Right hindlimb (tissue), 1 donor: ENCODE data around the gene ATP10A.
A peak's percentile ranks its signal among the peaks of the same experiment; 100 is the strongest.
"Not testable (repeated sequence)": the region's sequence is repeated elsewhere in the genome, so short reads cannot be mapped to it uniquely, and the experiment has no call there.

ENCODE experiments used
- DNase-seq: peaks from one replicate; pipeline ENCODE4 v3.0.0-alpha.2; 2018

ATP10A gene

DNA sequence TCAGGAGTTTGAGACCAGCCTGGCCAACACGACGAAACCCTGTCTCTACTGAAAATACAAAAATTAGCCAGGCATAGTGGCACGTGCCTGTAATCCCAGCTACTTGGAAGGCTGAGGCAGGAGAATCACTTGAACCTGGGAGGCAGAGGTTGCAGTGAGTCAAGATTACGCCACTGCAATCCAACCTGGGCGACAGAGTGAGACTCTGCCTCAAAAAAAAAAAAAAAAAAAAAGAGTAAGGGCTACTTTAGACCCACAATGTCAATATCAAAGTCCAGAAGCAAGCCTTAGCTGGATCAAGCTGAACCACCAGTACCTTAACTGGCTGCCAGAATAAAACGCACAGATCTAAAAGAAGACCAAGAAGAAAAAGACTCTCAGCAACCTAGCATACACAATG lies 17.8 kb upstream of the ATP10A start:
- DNase-seq = not testable (repeated sequence)

DNA sequence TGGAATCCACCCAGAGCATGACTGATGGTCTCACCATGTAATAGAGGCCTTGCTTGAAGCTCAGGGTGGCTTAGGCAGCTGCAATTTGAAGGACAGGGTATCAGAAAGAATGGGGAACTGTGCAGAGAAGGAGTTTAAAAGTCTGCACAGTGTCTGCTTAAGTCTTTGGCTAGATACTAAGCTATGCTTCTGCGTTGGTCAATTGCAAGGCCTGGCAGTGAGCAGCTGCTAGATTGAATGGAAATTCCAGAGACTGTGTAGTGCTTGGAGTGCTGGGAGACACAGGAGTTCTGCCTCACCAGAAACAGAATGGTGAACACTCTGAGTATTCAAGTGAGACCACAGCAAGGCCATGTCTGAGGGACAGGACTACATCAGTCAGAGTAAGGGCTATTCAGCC lies 17.3 kb upstream of the ATP10A start:
- no peak for DNase-seq

DNA sequence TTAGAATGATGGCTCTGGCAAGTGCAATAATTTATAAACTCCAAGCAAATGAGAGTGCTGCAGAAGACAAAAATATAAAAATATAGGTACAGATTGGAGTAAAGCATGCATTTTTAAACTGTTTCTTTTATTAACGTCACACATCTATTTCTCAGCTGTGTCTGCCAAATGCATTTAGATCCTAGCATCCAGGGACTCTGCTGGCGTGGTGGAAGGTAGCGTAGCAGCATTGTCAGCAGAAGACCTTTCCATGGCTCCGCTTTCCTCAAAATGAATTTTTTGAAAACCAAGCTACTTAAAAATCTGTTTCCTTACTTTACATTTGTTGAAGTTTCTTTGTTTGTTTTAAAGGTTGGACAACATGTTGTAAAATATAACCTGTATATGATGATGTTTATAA lies 16.3 kb upstream of the ATP10A start:
- DNase-seq = no peak

DNA sequence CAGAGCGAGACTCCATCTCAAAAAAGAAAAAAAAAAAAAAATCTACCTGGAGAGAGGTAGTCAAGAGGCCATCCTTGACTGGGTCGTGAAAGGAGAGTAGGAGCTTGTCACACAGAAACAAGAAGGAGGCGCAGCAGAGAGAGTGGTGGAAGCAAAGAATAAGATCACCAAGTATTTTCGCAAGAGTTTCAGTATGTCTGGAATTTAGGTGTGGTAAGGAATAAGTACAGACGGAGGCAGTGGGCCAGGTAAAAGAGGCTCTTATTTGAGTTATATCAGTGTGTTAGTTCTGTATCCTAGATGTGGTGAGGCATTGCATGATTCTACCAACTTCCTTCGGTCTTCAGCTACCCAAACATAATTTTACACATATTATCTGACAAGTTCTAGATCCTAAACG lies 14.6 kb upstream of the ATP10A start:
- DNase-seq = no peak

DNA sequence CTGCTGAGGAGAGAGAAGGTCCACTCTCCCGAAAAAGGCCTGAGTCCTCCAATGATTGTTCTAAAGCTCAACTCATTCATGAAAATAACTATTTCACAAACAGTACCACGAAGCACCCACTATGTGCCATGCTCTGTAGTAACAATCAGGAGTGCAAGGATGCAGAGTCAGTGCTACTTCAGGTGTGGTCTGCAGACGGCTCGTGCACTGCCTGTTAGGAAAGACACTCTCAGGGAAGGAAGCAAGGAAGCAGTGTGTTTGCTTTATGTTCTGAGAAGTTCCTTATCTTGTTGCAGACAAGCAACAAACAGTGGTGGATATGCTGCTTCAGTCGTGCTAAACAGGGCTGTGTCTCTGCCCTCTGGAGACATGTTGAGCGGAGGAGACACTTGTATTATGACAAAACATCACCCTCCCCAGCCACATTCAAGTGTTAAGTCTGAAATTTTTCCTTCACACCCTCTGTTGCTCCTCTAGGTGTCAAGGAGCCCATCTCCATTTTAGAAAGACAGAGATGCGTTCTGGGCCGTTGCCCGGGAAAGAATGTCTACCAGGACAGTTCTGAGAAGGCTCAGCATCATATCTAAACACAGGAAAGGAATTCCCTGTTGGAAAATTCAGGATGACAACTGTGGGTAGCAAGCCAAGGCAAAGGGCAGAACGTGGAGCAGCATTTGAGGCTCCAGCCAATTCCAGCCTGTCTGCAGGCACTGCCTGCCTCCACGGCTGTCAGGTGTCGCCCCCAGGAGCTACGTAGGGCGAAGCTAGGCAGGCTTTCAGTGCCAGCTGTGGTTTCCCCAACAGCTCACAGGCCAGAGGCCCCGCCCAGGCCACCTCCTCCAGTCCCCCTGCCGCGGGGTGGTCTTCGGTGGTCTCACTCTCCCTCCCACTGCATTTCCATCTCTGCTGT lies 13.4 kb upstream of the ATP10A start:
- DNase-seq = no peak

DNA sequence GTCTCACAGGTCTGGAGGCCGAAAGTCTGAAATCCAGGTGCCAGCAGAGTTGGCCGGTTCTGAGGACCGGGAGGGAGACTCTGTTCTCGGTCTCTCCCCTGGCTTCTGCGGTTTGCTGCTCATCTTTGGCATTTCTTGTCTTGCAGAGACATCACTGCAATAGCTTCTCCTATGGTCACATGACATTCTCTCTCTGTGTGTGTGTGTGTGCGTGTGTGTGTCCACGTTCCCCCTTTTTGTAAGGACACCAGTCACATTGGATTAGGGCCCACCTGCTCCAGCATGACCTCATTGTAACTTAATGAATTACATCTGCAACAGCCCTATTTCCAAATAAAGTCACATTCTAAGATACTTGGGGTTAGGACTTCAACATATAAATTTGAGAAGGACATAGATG lies 12.4 kb upstream of the ATP10A start:
- no peak for DNase-seq

DNA sequence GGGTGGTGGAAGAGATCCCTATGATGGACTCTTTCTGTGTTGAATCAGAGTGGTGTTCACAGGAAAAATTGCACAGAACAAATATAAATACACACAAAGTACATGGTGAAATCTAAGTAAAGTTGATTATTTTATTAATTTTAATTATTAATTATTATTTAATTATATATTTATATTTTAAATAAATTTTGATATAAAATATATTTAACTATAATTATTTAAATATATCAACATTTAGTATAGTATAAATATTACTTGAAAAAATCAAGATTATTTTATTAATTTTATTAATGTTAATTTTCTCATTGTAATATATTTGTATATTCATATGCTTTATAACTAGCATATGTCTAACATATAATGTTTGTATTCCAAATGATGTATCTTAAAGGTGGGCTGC lies 11.3 kb upstream of the ATP10A start:
- no peak for DNase-seq

DNA sequence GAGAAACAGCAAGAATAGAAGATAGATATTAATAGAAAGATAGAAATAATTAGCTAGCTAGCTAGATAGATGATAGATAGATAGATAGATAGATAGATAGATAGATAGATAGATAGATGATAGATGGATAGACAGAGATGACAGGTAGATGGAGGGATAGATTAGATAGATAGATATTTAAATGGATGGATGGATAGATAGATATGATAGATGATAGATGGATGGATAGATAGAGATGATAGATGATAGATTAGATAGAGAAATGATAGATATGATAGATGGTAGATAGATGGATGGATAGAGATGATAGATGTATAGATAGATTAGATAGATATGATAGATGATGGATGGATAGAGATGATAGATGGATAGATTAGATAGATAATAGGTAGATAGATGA lies 8.3 kb upstream of the ATP10A start:
- DNase-seq = no peak

DNA sequence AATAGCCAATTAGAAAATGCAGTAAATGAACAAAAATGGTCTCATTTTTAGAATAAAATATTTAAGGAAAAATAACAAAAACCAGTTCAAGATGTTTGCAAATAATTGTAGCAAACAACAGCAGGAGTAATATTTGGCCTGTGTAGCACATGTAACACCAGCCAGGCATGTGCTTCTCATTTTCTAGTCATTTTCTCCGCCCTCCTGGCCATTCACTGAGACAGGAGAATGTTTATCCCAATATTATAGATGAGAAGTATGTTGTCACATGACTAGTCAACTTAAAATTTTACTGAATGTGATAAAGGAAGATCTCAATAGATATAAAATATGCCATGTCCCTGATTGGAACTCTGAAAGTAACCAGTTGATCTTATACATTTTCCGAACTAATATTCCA lies 7.8 kb upstream of the ATP10A start:
- no peak for DNase-seq

DNA sequence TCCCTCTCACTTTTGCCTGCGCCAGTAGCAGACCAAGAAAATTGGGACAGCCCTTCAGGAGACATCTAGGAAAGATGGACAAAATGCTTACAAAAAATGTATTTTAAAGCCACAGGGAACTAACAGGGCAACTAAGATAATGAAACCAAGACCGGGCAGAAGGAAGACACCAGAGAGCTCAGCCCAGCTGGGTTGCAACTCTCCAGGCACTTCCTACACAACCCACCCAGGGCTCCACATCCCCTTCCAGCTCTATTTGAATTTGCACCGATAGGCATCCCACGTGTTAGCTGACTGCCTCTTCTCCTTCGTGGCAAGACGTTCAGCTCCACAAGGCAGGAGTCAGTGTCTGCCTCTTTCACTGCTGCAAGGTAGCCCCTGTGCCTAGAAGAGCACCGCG lies 6.6 kb upstream of the ATP10A start:
- no peak for DNase-seq

DNA sequence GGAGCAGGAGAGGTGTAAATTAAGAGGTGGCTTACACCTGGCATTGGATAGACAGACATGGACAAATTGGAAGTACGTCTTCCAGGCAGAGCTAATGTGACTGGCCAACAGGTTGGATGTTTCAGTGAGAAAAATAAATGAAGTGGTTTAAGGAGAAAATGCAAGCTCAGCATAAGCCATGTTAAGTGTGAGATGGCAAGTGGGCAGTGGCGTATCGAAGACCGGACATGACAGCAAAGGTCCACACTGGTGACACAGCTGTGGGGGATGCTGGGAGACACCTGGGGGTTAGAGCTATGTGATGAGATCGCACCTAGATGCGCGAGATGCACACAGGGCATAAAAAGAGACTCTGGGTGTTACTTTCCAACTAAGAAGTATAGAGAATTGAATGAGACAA lies 3.7 kb upstream of the ATP10A start:
- no peak for DNase-seq

DNA sequence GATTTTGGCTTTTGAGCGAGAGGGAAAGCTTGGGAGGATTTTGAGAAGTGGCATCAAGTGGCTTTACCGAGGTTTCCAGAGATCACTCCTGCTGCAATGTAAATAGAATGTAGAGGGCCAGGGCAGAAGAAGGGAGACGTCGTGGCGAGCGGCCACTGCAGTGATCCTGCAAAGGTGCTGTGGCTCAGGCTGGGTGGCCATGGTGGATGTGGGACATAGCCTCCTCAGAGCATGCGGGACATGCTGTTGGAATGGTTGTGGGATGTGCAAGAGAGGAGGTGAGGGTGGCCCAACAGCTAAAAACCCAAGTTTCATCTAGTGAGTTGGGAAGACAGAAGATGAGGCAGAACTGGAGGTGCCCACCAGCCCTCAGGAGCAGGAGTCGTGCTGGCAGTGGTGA lies 3.1 kb upstream of the ATP10A start:
- DNase-seq = no peak

DNA sequence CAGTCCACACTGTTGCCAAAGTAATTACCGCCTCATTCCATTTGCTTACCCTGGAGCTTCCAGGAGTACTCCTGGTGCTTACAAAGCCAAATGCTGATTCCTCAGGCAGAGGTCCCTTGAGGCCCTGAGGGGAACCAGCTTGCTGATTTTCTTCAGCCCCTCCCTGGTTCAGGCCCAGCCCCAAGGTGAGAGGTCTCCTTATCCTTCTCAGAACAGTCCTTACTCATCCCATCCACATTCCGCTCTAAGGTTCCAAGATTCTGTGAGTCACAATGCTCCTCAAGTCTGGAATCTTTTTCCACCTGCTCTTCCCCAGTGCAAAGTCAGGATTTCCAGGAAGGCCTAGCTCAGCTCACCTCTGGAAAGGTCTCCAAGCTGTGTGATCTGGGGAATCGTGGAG lies 1.8 kb upstream of the ATP10A start:
- DNase-seq = no peak

DNA sequence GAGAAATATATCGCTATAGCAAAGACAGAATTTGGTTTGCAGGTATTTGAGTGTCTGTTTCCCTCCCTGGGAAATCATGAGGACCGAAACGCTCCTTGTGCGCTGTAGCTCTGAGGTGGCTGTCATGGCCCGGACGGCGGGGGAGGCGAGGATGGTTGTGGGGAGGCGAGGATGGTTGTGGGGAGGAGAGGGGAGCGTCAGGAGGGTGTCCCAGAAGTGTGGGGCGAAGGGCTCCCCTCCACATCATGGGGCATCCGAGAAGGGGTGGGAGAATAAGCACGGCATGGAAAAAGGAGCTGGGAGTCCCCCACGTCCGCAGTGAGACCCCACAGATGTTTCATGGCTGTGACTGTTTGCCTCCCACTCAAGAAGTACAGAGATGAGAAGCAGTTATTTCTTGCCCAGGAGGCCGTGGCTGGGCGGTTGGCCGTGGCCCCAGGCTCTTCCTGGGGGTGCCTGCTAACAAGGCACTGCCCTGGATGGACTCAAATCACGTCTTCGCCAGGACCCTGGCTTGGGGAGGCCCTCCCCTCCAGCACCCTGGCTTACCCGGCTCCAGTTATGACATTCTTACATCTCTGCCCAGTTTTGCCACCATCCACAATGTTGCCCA lies 947 bp upstream of the ATP10A start:
- DNase-seq = no peak

DNA sequence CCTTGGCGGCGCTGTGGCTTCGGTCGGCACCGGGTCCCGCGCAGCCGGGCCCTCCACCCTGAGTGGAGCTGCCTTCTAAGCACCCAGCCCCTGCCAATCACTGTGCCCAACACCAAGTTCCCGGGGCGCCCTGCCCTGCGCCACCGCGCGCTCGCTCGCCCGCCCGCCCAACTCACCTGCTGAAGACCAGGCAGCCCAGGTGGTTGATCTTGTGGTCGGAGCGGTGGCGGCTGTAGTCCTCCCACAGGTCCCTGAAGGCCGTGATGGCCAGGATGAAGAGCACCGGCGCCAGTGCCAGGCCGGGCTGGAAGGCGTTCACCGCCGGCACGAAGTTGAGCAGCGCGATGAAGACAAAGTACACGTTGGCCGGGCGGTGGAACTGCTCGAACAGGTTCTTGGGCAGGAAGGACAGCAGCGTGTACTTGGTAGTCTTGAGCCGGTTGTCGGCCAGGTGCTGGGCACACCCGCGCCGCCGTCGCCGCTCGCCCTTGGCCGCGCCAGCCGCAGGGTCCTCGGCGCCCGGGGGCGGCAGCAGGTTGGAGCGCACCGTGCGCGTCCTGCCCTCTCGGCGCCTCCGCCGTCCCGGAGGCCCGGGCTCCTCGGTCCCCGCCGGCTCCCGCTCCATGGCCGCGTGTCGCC lies 536 bp downstream of the ATP10A start:
- peak; percentile 49 for DNase-seq

DNA sequence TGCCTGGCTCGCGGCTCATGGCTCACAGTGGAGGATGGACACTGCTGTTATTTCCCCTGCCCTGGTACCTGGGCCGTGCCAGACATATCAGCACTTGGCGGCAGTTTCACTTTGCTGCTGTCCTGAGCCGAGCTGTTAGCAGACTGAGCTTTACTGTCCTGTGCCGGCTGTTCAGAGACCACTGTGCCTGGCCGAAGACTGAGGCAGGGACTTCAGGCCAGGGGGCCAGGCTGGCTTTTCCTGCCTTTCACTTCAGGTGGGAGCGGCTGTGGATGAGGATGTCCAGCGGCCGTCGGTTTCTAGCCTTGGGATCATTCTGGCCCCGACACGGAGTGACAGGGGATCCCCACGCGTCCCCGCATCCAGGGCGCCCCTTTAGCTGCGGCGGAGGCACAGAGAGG lies 1.1 kb downstream of the ATP10A start:
- DNase-seq = no peak

DNA sequence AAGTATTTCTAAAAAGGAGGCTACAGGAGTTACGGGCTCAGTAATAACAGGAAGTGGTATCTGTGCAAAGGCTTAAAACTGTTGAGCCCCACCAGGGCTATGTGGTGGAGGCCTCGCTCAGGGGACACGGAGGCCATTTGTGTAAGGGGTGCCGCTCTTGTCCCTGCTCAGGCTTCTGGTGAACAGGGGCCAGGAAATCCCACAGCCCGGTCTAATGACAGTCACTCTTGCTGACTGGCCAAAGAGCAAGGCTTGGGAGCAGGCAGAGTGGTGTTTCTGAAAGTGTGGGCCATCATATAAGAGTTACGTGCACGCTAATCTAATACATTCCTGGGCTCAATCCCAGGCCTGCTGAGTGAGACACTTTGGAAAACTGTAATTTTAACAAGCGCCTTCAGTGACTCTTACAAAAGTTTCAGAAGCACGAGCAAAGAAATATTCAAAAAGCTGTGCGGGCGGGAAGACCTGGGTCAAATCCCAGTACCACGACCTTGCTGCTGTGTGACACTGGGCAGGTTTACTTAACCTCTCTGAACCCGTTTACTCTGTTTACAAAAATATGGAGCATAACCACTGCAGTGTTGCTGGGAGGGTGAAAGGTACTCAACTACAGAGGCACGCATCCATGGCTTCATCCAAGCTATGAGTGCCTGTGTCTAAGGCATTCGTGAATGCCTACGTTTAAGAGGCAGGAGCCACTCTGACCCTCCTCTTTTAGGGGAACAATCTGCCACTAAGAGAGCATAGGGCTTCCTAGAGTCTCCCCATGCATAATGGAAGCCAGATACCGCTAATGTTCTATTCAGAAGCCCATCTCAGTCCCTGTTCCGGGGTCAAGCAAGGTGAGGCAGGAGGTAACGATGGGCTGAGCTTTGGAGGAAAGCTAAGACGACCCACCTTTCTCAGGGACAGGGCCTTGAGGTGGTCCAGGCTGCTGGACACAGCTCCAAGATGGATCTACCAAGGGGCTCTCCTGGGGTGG lies 2.0 kb downstream of the ATP10A start:
- DNase-seq = no peak

DNA sequence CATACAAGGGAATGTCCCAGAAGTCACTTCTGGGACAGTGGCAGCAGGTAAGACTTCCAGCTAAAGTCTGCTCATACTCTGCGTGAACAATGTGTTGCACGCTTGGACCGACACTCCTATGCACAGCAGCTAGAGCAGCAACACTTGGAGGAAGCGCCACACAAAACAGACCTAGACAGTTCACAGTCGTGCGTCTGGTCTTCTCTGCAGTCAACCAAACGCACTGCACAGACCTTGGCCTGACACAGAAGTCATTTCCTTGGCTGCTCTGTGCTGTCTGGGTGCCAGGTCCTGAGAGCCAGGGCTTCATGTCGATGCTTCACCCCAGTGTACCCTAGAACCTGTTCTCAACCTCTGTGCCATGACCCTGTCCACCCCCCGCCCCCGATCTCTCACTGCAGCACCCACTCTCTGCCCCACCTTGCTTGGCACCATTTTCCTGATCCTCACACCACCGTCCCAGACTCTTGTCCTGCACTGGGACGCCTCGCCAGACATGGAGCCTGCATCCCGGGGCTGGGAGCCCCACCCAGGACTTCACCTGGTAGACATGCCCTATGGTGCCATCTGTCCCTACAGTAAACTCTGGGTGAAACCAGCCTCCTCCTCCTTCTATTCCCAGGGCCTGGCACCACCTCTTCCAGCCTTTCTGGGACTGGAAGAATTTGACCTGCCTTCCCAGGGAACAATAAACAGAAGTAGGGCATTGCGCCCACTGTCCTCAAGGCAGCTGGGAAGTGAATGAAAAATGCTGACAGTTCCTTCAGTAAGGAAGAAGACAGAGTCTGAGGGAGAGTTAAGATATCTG lies 3.1 kb downstream of the ATP10A start:
- DNase-seq = no peak

DNA sequence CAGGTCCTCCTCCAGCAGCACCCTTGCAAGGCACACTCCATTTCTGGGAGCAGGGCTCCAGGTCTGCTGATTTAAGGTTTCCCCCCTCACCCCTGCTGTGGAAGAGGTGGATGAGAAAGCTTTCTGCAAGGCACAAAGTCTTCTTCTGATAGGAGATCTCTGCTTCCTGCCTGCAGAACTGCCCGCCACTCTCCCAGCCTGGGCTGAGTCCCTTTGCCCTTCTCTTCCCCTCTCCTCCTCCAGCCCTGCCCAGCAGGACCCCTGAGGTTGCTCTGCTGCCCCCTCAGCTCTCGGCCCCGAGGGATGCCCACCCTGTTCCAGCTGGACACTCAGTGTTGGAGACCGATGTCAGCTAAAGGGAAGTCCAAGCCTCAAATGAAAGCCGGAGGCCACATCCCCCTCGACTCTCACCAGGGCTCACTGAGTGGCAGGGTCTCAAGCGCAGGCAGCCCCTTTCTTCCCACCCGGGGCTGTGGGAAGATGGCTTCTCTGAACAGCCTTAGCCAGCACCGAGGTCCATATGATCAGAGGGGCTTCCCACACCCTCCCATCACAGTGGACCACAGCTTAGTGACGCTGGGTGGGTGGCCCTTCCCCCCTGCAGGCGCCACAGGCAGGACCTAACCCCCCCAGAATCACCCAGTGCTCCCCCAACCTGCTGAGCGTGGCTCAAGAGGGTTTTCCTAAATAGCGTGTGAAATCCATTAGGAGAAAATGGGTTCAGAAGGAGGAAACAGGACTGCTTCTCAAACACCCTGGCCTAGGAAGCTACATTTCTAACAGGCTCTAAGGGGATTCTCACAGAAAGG lies 4.0 kb downstream of the ATP10A start:
- DNase-seq = no peak

DNA sequence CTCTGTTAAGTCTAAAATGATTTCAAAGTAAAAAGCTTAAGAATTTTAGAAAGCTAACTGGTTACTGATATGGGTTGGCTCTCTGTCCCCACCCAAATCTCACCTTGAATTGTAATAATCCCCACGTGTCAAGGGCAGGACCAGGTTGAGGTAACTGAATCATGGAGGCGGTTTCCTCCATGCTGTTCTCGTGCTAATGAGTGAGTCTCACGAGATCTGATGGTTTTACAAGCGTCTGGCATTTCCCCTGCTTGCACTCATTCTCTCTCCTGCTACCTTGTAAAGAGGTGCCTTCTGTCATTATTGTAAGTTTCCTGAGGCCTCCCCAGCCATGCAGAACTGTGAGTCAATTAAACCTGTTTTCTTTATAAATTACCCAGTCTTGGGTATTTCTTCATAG lies 7.1 kb downstream of the ATP10A start:
- DNase-seq = not testable (repeated sequence)
